ENCODE measurements around the gene FTH1. TPM values are rescaled to one million over a fixed set of nuclear protein-coding genes. Genes with fewer than 3 reads are reported as not detected.

FTH1 gene
- total and polyA plus RNA-seq, 2 of the 8 experiments (the other 6 are each of a cell fraction or from before 2014, with no cell fraction given) = 1,153 to 1,461 TPM

GRCh38 chr11:61923166-61924063 lies 44.0 kb downstream of the FTH1 start:
- Histone ChIP-seq H2BK20ac (ENCODE audit: low read length) (peak overlapping the region; percentile 61; the same call in 1 of the 2 replicates), H3K9ac (replicated peaks in 1 of 4; ENCODE audit: extremely low read depth in 1 of 4, low read depth in 3 of 4, low read length in 3 of 4) (peak overlapping the region in 2 of 4 experiments; percentile 2 to 18; a peak in 4 of 7 replicates), H2BK120ac (replicated peaks; ENCODE audit: low read depth, low read length) (peak overlapping the region; percentile 70), H4K5ac (ENCODE audit: insufficient read length, low read depth, low read length) (no peak overlapping the region), H3K23ac (ENCODE audit: insufficient read length) (no peak overlapping the region), H2BK15ac (ENCODE audit: low read length) (peak overlapping the region; percentile 81; the same call in 1 of the 2 replicates), H3K27ac (ENCODE audit: low read depth, low read length) (peak overlapping the region; percentile 52; the same call in 1 of the 2 replicates), H3K4ac (replicated peaks; ENCODE audit: insufficient read length, low read depth, low read length) (no peak overlapping the region), H3K4me3 (ENCODE audit: extremely low read depth in 1 of 4, insufficient read depth in 2 of 4, low read depth in 3 of 4, low read length in 4 of 4) (no peak overlapping the region), H3K56ac (replicated peaks; ENCODE audit: insufficient read length, low read depth, low read length) (peak overlapping the region; percentile 52), H4K8ac (ENCODE audit: extremely low read depth, insufficient read depth, low read length) (peak overlapping the region; percentile 30; the same call in 1 of the 2 replicates), H3K14ac (ENCODE audit: insufficient read length) (no peak overlapping the region), H2BK12ac (ENCODE audit: low read depth, low read length) (peak overlapping the region; percentile 98), H3K4me1 (replicated peaks in 1 of 4; ENCODE audit: control insufficient read depth in 3 of 4, insufficient read depth in 4 of 4, low read length in 3 of 4) (peaks cover 6 to 18% (median 16%) of the 10 kb centered on the region in 4 experiments), H3K4me2 (ENCODE audit: insufficient read depth in 1 of 2, low read depth in 2 of 2, low read length in 2 of 2) (peak overlapping the region; percentile 11 to 37; a peak in 3 of 4 replicates), H4K20me1 (replicated peaks in 1 of 2; ENCODE audit: control insufficient read depth in 1 of 2, insufficient read depth in 2 of 2, low read length in 2 of 2) (no peaks in the 10 kb centered on the region), H2AFZ (ENCODE audit: low read length) (peak overlapping the region; percentile 88), H3K27me3 (replicated peaks in 1 of 4; ENCODE audit: control insufficient read depth in 3 of 4, extremely low read depth in 1 of 4, insufficient read depth in 3 of 4, low read length in 3 of 4) (peaks cover 0 to 9% (median 5%) of the 10 kb centered on the region in 4 experiments; a peak in 5 of 7 replicates), H3K18ac (ENCODE audit: extremely low read depth, low read length) (peak overlapping the region; percentile 78; the same call in 1 of the 2 replicates), H3K9me3 (ENCODE audit: insufficient read depth in 2 of 2, low read depth in 1 of 2, low read length in 1 of 2) (no peaks in the 10 kb centered on the region), H4K91ac (replicated peaks; ENCODE audit: insufficient read length, low read length) (peak overlapping the region; percentile 70), H2AK5ac (ENCODE audit: low read depth, low read length) (no peak overlapping the region), H2BK5ac (ENCODE audit: low read depth, low read length) (peak overlapping the region; percentile 87), H3K23me2 (ENCODE audit: low read depth, low read length) (no peaks in the 10 kb centered on the region; the same call in 1 of the 2 replicates), H3K79me1 (ENCODE audit: low read depth, low read length) (no peaks in the 10 kb centered on the region), H3K36me3 (ENCODE audit: control insufficient read depth in 2 of 4, insufficient read depth in 4 of 4, low read length in 3 of 4) (no peaks in the 10 kb centered on the region), H3K79me2 (ENCODE audit: control insufficient read depth in 1 of 2, insufficient read depth in 2 of 2, low read length in 2 of 2) (no peaks in the 10 kb centered on the region)
- FAIRE-seq = peak; percentile 42
- ChIA-PET CTCF (ENCODE audit: partially characterized antibody) (interaction anchor here (1.0 to 9.2 kb wide), 12 partner anchors 9 to 184 kb away, joined by 3 to 225 read pairs (median 3); partner anchors contain the start of gene BEST1), POLR2A (ENCODE audit: partially characterized antibody) (interaction anchor here (0.5 to 3.7 kb wide), 11 partner anchors 8 to 188 kb away, joined by 3 to 13 read pairs (median 5); partner anchors contain the start of gene BEST1)
- 52% methylated on average over 18 of the region's 18 CpGs; no CpG with 5 or more reads in 1 of the 2 experiments for WGBS, 2 experiments (ENCODE audit: extremely low coverage in 1 of 2, insufficient coverage in 1 of 2, insufficient read length in 1 of 2, insufficient replicate concordance in 2 of 2, low coverage in 1 of 2, low lambda C conversion rate in 2 of 2, missing lambda C conversion rate in 1 of 2)
- peak in 1 of 2 experiments; percentile 62 for DNase-seq (ENCODE audit: low read depth in 1 of 2, low spot score in 2 of 2)
- TF ChIP-seq TEAD4 (IDR thresholded peaks at IDR 0.05; ENCODE audit: low read depth, low read length) (peak; percentile 59; the same call in 1 of the 2 replicates), RBBP5 (IDR thresholded peaks at IDR 0.05; ENCODE audit: borderline replicate concordance, low read depth, low read length) (peak; percentile 80; the same call in 1 of the 2 replicates), EGR1 (IDR thresholded peaks at IDR 0.05; ENCODE audit: borderline replicate concordance, low read depth, low read length) (no peak), PHF8 (conservative IDR thresholded peaks at IDR 0.05; ENCODE audit: low read depth, low read length) (no peak), ASH2L (IDR thresholded peaks at IDR 0.05; ENCODE audit: low read length) (peak; percentile 63), SUZ12 (IDR thresholded peaks at IDR 0.05; ENCODE audit: low read length) (no peak), SP4 (IDR thresholded peaks at IDR 0.05; ENCODE audit: low read length) (no peak), POLR2A (IDR thresholded peaks at IDR 0.05; ENCODE audit: control extremely low read depth in 1 of 2, low read depth in 2 of 2, low read length in 2 of 2) (0 out of 3 replicates have a peak, but pooled peaks of 1 of the 2 experiments have one; percentile 22), CTBP2 (IDR thresholded peaks at IDR 0.05; ENCODE audit: borderline replicate concordance, insufficient read depth, insufficient read length, low read length) (no peak), JUN (IDR thresholded peaks at IDR 0.05; ENCODE audit: low read depth, low read length) (no peak)

Data from H1 (cell line).